Liver (tissue), 9 donors: ENCODE data around the gene RGS3. TPM values are rescaled to one million over a fixed set of nuclear protein-coding genes. Genes with fewer than 3 reads are reported as not detected.

Source experiments
- DNase-seq: peaks from one replicate; pipeline ENCODE4 v3.0.0-alpha.2; 2017; ENCODE audit warnings: low spot score
- H3K27ac ChIP-seq, 2 donors: one replicate each; pipeline ENCODE4 v1.7.0; 2013; ENCODE audit warnings: inconsistent platforms in 2 of 2, low read length in 2 of 2, control low read depth in 1 of 2, low read depth in 1 of 2, mild to moderate bottlenecking in 1 of 2
- H3K27me3 ChIP-seq, 4 donors: one replicate each; pipeline versions ENCODE4 v1.6.1 to v1.7.0; 2013; ENCODE audit warnings: low read length in 3 of 4, inconsistent platforms in 1 of 4, mild to moderate bottlenecking in 1 of 4, moderate library complexity in 1 of 4; ENCODE audit not compliant: control insufficient read depth in 4 of 4, insufficient read depth in 4 of 4
- H3K36me3 ChIP-seq, 4 donors: one replicate each; pipeline versions ENCODE4 v1.6.1 to v1.7.0; 2013; ENCODE audit warnings: low read length in 3 of 4, mild to moderate bottlenecking in 3 of 4, low read depth in 1 of 4, moderate library complexity in 1 of 4; ENCODE audit not compliant: control insufficient read depth in 4 of 4, insufficient read depth in 3 of 4
- H3K4me1 ChIP-seq, 4 donors: one replicate each; pipeline versions ENCODE4 v1.6.1 to v1.7.0; 2013; ENCODE audit warnings: low read length in 3 of 4, mild to moderate bottlenecking in 3 of 4, moderate library complexity in 1 of 4; ENCODE audit not compliant: control insufficient read depth in 4 of 4, insufficient read depth in 4 of 4
- H3K4me3 ChIP-seq, 3 donors: one replicate each; pipeline versions ENCODE4 v1.6.1 to v1.7.0; 2013; ENCODE audit warnings: low read length in 3 of 3, control low read depth in 1 of 3, low read depth in 1 of 3, mild to moderate bottlenecking in 1 of 3
- H3K9ac ChIP-seq, 2 donors: one replicate each; pipeline ENCODE4 v1.7.0; 2013; ENCODE audit warnings: low read length in 2 of 2, mild to moderate bottlenecking in 2 of 2, moderate library complexity in 2 of 2, control low read depth in 1 of 2, low read depth in 1 of 2
- H3K9me3 ChIP-seq, 4 donors: one replicate each; pipeline versions ENCODE4 v1.6.1 to v1.7.0; 2013; ENCODE audit warnings: low read length in 3 of 4; ENCODE audit not compliant: control insufficient read depth in 4 of 4
- ATF3 ChIP-seq: IDR thresholded peaks from 2 replicates; pipeline ENCODE4 v1.6.1; 2016; ENCODE audit warnings: antibody characterized with exemption
- CTCF ChIP-seq: fragments of 150-350 bp; IDR thresholded peaks from 2 replicates; pipeline ENCODE4 v1.5.1; 2017; ENCODE audit warnings: improper control_type of control experiment, low read depth, low read length; ENCODE audit not compliant: missing input control
- EGR1 ChIP-seq, 2 donors: IDR thresholded peaks; 2 replicates each; pipeline ENCODE4 v1.6.1; 2016 to 2018; ENCODE audit warnings: antibody characterized with exemption in 2 of 2, low read depth in 2 of 2
- FOXA1 ChIP-seq: IDR thresholded peaks from 2 replicates; pipeline ENCODE4 v1.6.1; 2016; ENCODE audit warnings: antibody characterized with exemption
- FOXA2 ChIP-seq: IDR thresholded peaks from 2 replicates; pipeline ENCODE4 v1.6.1; 2016; ENCODE audit warnings: antibody characterized with exemption
- GABPA ChIP-seq, 2 donors: IDR thresholded peaks in 1 of 2; conservative IDR thresholded peaks in 1 of 2; 2 replicates each; pipeline ENCODE4 v1.6.1; 2016; ENCODE audit warnings: antibody characterized with exemption in 2 of 2, mild to moderate bottlenecking in 1 of 2, moderate library complexity in 1 of 2
- HNF4A ChIP-seq, 2 donors: conservative IDR thresholded peaks; 2 replicates each; pipeline ENCODE4 v1.6.1; 2016; ENCODE audit warnings: antibody characterized with exemption in 2 of 2, mild to moderate bottlenecking in 2 of 2
- HNF4G ChIP-seq: IDR thresholded peaks from 2 replicates; pipeline ENCODE4 v1.6.1; 2016; ENCODE audit warnings: antibody characterized with exemption
- JUND ChIP-seq, 2 donors: IDR thresholded peaks; 2 replicates each; pipeline ENCODE4 v1.6.1; 2016; ENCODE audit warnings: antibody characterized with exemption in 2 of 2
- MAX ChIP-seq: IDR thresholded peaks from 2 replicates; pipeline ENCODE4 v1.6.1; 2016; ENCODE audit warnings: antibody characterized with exemption
- RAD21 ChIP-seq, 2 donors: IDR thresholded peaks; 2 replicates each; pipeline ENCODE4 v1.6.1; 2016; ENCODE audit warnings: antibody characterized with exemption in 2 of 2, mild to moderate bottlenecking in 2 of 2
- RXRA ChIP-seq, 2 donors: IDR thresholded peaks; 2 replicates each; pipeline ENCODE4 v1.6.1; 2017 to 2018; ENCODE audit warnings: antibody characterized with exemption in 2 of 2, mild to moderate bottlenecking in 1 of 2
- SP1 ChIP-seq: IDR thresholded peaks from 2 replicates; pipeline ENCODE4 v1.6.1; 2018; ENCODE audit warnings: antibody characterized with exemption, mild to moderate bottlenecking
- ZBTB33 ChIP-seq: IDR thresholded peaks from 2 replicates; pipeline ENCODE4 v1.6.1; 2016; ENCODE audit warnings: antibody characterized with exemption
- WGBS: extraction: QIAGEN DNeasy Blood & Tissue Kit; methylation state at CpG from one replicate; pipeline ENCODE4 v1.1.7; 2013; 5-methylcytosine and 5-hydroxymethylcytosine counted together
- polyA plus RNA-seq, 2 donors: library from polyadenylated mRNA; stranded (reverse) in 1 of 2; unstranded in 1 of 2; fragments of 200-250 nt in 1 of 2; fragments of >200 nt in 1 of 2; fragmentation: Nextera tagmentation in 1 of 2; extraction: Ambion mirVana in 1 of 2; gene quantifications; one replicate each; pipeline versions ENCODE4 v1.2.1 to v1.2.3, GENCODE V29; 2013 to 2015
- total RNA-seq, 2 donors: library from RNA; depleted of rRNA; stranded (reverse); fragments of >200 nt; gene quantifications; one replicate each; pipeline ENCODE4 v1.2.3, GENCODE V29; 2014
- TF ChIP-seq, protein P1 (sequence below): IDR thresholded peaks from 2 replicates; pipeline ENCODE4 v1.6.1; 2016; ENCODE audit warnings: antibody characterized with exemption, mild to moderate bottlenecking
- donor health status: healthy.
- donor health status: healthy.
- donor health status: healthy.
- donor health status: healthy.
- donor health status: healthy.

RGS3 gene
- total and polyA plus RNA-seq, 4 donors, result 13.0 to 65.0 (median 28.3) TPM

GRCh38 chr9:113558632-113559502, 95.3 kb downstream of the RGS3 start (continued):
- no peak for TF ChIP-seq CTCF
- peak; percentile 93 to 94 for TF ChIP-seq HNF4A (conservative IDR thresholded peaks at IDR 0.05)
- TF ChIP-seq ATF3, result no peak
- peak; percentile 94 for TF ChIP-seq SP1

DNA sequence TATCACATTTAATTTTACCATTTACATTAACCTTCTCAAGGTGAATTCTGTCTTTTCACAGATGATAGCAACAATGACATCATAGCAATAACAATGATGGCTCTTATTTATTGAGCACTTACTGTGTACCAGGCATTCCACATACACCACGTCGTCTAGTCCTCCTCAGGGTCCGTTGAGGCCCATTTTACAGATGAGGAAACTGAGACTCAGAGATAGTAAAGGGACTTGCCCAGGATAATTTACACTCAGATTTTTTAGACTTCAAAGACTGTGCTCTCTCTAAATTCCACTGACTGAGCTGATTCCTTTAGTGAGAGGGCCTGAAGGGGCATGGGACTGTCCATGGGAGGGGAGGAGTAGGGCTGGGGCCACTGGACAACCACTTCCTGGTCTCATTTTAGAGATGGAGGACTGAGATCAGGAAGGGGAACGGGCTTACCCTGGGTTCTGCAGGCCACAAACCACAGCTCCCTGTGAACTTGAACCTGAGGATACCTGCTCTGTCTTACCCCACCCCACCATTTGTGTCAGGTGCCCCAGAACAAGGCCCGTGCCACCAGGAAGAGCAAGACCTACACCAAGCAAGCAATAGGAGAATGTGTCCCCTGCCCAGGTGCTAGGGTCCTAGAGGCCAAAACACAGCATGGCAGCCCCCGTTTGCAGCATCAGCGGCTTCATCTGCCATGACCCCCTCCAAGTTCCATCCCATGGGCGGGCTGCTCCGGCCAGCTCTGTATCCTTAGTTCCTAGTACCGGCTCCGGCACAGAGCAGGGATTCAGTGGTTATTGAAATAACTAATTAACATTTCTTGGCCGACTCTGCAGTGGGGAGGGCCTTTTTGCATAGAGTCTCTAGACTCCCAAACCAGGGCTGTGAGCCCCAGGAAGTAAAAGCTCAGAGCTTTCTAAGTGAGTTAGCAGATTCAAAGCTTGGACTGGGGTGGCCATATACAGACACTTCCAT, 96.6 kb downstream of the RGS3 start:
- peak overlapping the region; percentile 83 for H3K27ac ChIP-seq
- H3K27me3 ChIP-seq, result no peaks in the 10 kb centered on the region
- no peak for DNase-seq

More for the DNA sequence above, 96.6 kb downstream of the RGS3 start:
- H3K9ac ChIP-seq, result no peak overlapping the region
- TF ChIP-seq FOXA2 (no peak), RAD21 (IDR thresholded peaks at IDR 0.05) (no peak), ZBTB33 (no peak), HNF4A (conservative IDR thresholded peaks at IDR 0.05) (no peak), JUND (IDR thresholded peaks at IDR 0.05) (no peak), RXRA (IDR thresholded peaks at IDR 0.05) (no peak), FOXA1 (no peak), GABPA (IDR thresholded peaks at IDR 0.05 in 1 of 2, conservative IDR thresholded peaks at IDR 0.05 in 1 of 2) (no peak), HNF4G (no peak), EGR1 (IDR thresholded peaks at IDR 0.05; ENCODE audit: low read depth in 2 of 2) (no peak), MAX (no peak), SP1 (no peak)
- TF ChIP-seq, protein P1, sequence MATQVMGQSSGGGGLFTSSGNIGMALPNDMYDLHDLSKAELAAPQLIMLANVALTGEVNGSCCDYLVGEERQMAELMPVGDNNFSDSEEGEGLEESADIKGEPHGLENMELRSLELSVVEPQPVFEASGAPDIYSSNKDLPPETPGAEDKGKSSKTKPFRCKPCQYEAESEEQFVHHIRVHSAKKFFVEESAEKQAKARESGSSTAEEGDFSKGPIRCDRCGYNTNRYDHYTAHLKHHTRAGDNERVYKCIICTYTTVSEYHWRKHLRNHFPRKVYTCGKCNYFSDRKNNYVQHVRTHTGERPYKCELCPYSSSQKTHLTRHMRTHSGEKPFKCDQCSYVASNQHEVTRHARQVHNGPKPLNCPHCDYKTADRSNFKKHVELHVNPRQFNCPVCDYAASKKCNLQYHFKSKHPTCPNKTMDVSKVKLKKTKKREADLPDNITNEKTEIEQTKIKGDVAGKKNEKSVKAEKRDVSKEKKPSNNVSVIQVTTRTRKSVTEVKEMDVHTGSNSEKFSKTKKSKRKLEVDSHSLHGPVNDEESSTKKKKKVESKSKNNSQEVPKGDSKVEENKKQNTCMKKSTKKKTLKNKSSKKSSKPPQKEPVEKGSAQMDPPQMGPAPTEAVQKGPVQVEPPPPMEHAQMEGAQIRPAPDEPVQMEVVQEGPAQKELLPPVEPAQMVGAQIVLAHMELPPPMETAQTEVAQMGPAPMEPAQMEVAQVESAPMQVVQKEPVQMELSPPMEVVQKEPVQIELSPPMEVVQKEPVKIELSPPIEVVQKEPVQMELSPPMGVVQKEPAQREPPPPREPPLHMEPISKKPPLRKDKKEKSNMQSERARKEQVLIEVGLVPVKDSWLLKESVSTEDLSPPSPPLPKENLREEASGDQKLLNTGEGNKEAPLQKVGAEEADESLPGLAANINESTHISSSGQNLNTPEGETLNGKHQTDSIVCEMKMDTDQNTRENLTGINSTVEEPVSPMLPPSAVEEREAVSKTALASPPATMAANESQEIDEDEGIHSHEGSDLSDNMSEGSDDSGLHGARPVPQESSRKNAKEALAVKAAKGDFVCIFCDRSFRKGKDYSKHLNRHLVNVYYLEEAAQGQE, result no peak
- WGBS, result 88% methylated on average over 12 of the region's 12 CpGs
- no peak overlapping the region for H3K4me3 ChIP-seq
- peaks cover 3 to 19% (median 10%) of the 10 kb centered on the region in 4 donors for H3K4me1 ChIP-seq
- no peaks in the 10 kb centered on the region for H3K9me3 ChIP-seq
- H3K36me3 ChIP-seq, result no peaks in the 10 kb centered on the region
